Adrenal gland (tissue), 12 donors: ENCODE results near the gene MYH7. TPM values are rescaled to one million over a fixed set of nuclear protein-coding genes. Genes with fewer than 3 reads are reported as not detected.

Experiments used
- DNase-seq, 7 donors: peaks; one replicate each; pipeline ENCODE4 v3.0.0-alpha.2; 2019 to 2020
- H3K27ac ChIP-seq, 5 donors: fragments of 200-600 bp; sonication (generic) in 4 of 5; 1 replicate in 3 of 5; 2 replicates in 2 of 5; pipeline versions ENCODE4 v1.5.1 to v1.8.0; 2016 to 2020; ENCODE audit warnings: mild to moderate bottlenecking in 1 of 5
- H3K27me3 ChIP-seq: fragments of 200-600 bp; 2 replicates; pipeline ENCODE4 v1.8.0; 2021
- H3K36me3 ChIP-seq, 2 donors: fragments of 200-600 bp; replicated peaks in 1 of 2; 1 replicate in 1 of 2; 2 replicates in 1 of 2; pipeline versions ENCODE4 v1.5.1 to v1.8.0; 2018 to 2022
- H3K4me1 ChIP-seq, 2 donors: fragments of 200-600 bp; replicated peaks in 1 of 2; 1 replicate in 1 of 2; 2 replicates in 1 of 2; pipeline versions ENCODE4 v1.5.1 to v1.8.0; 2018 to 2021
- H3K4me3 ChIP-seq, 4 donors: fragments of 200-600 bp; sonication (generic) in 3 of 4; one replicate each; pipeline ENCODE4 v1.5.1; 2016 to 2018
- H3K9me3 ChIP-seq, 3 donors: fragments of 200-600 bp; sonication (generic) in 1 of 3; replicated peaks in 1 of 3; 1 replicate in 2 of 3; 2 replicates in 1 of 3; pipeline versions ENCODE4 v1.5.1 to v1.8.0; 2016 to 2021
- POLR2A ChIP-seq, 2 donors: fragments of 450-650 bp; IDR thresholded peaks; one replicate each; pipeline ENCODE4 v1.6.1; 2017; ENCODE audit warnings: antibody characterized with exemption in 2 of 2, mild to moderate bottlenecking in 2 of 2, moderate library complexity in 1 of 2
- WGBS, 4 donors: extraction: QIAGEN DNeasy Blood & Tissue Kit in 2 of 4; methylation state at CpG; one replicate each; pipeline versions ENCODE4 v1.1.5 to v1.1.7; 2013 to 2017; 5-methylcytosine and 5-hydroxymethylcytosine counted together
- intact Hi-C, 2 donors: fragments of 100-400 bp; cut with DNase I; formaldehyde crosslinking; loops; one replicate each; pipeline versions ENCODE4 v1.14.1 to v1.15.0; 2022 to 2023
- polyA plus RNA-seq, 3 donors: library from polyadenylated mRNA; stranded (reverse); fragments of 200-250 nt in 2 of 3; fragments of 350-450 nt in 1 of 3; fragmentation: Illumina TruSeq in 1 of 3; extraction: RNeasy Lipid Tissue Mini Kit (QIAGEN cat#74804) in 1 of 3; gene quantifications; one replicate each; pipeline ENCODE4 v1.2.3, GENCODE V29; 2013 to 2014
- total RNA-seq, 9 donors: library from RNA; depleted of rRNA in 4 of 9; stranded (reverse); fragments of >200 nt in 4 of 9; fragments of 120-200 nt in 1 of 9; fragmentation: NEBNext Ultra II Directional in 1 of 9; extraction: Animal tissue kit (Norgen Biotek cat#: 25700) in 1 of 9; gene quantifications; one replicate each; pipeline versions ENCODE4 v1.1.0 to v1.2.4, GENCODE V29; 2013 to 2023
- TF ChIP-seq, protein P1 (sequence below), 6 experiments: fragments of 450-650 bp in 4 of 6; fragments of 200-600 bp in 2 of 6; sonication (generic) in 1 of 6; IDR thresholded peaks; 1 replicate in 5 of 6; 2 replicates in 1 of 6; pipeline versions ENCODE4 v1.5.1 to v1.8.0; 2016 to 2021; ENCODE audit warnings: antibody characterized with exemption in 6 of 6, mild to moderate bottlenecking in 2 of 6, moderate library complexity in 1 of 6
- donor health status: healthy with polysubstance abuse.
- donor health status: Bipolar disorder and iron deficiency.
- donor health status: DM: yes; HTN: yes; CAD: no.
- donor health status: DM: no; HTN: no; CAD: no.
- donor health status: DM: no; HTN: no; CAD: no.
- donor health status: DM: yes; HTN: yes; CAD: no.

MYH7 gene
- total and polyA plus RNA-seq, 12 donors, result 0.06 to 7.1 (median 0.64) TPM; not detected in 4

DNA sequence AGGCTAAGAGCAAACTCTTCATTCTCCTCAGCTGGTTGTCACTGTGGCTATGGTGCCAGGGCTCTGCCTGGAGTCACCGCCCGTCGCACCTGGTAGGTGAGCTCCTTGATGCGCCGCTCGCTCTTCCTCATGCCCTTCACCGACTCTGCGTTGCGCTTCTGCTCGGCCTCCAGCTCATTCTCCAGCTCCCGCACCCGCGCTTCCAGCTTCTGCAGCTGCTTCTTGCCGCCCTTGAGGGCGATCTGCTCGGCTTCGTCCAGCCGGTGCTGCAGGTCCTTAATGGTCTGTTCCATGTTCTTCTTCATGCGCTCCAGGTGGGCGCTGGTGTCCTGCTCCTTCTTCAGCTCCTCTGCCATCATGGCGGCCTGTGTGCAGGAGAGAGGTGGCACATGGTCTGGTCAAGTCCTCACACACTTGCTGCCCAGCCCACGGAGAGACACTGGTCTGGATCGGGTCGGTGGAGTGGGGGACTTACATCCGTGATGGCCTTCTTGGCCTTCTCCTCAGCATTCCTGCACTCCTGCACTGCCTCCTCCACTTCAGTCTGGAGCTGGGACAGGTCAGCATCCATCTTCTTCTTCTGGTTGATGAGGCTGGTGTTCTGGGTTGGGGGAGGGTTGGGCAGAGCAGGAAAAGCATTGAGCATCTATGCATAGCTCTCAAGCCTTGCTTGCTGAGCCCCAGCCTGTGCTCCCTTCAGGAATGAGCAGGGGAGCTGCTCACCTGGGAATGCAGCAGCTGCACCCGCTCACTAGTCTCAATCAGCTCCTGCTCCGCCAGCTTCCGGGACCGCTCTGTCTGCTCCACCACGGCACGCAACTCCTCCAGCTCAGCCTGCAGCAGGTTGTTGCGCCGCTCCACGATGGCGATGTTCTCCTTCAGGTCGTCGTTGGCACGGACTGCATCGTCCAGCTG, 20.3 kb downstream of the MYH7 start:
- no peak for DNase-seq
- Histone ChIP-seq H3K27me3 (no peaks in the 10 kb centered on the region), H3K9me3 (no peaks in the 10 kb centered on the region), H3K4me3 (no peak overlapping the region), H3K27ac (no peak overlapping the region), H3K4me1 (no peaks in the 10 kb centered on the region), H3K36me3 (no peaks in the 10 kb centered on the region)
- intact Hi-C loops, result no loop called here
- no peak for TF ChIP-seq POLR2A (IDR thresholded peaks at IDR 0.05)
- TF ChIP-seq, protein P1, sequence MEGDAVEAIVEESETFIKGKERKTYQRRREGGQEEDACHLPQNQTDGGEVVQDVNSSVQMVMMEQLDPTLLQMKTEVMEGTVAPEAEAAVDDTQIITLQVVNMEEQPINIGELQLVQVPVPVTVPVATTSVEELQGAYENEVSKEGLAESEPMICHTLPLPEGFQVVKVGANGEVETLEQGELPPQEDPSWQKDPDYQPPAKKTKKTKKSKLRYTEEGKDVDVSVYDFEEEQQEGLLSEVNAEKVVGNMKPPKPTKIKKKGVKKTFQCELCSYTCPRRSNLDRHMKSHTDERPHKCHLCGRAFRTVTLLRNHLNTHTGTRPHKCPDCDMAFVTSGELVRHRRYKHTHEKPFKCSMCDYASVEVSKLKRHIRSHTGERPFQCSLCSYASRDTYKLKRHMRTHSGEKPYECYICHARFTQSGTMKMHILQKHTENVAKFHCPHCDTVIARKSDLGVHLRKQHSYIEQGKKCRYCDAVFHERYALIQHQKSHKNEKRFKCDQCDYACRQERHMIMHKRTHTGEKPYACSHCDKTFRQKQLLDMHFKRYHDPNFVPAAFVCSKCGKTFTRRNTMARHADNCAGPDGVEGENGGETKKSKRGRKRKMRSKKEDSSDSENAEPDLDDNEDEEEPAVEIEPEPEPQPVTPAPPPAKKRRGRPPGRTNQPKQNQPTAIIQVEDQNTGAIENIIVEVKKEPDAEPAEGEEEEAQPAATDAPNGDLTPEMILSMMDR (IDR thresholded peaks at IDR 0.05), result no peak
- 89 to 95% (median 93%) methylated on average over 27 to 39 of the region's 39 CpGs for WGBS, 4 donors

DNA sequence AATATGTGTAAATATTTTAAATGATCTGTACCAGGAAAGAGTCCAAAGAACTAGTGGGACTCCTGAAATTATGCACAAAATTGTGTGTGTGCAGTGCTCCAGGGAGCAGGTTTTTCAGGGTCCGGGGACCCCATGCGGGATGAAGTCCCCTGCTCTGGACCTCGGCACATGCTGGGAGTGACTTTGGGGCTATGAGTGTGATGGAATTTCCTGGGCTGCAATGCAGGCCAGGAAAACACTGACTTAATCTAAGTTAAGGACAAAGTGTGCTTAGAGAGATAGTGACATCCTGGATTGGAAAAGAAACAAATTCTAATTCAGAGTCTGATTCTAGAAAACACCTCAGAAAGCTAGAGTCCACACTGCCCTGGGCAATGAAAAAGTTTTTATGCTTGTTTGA, 21.2 kb downstream of the MYH7 start:
- H3K36me3 ChIP-seq, result no peaks in the 10 kb centered on the region

DNA sequence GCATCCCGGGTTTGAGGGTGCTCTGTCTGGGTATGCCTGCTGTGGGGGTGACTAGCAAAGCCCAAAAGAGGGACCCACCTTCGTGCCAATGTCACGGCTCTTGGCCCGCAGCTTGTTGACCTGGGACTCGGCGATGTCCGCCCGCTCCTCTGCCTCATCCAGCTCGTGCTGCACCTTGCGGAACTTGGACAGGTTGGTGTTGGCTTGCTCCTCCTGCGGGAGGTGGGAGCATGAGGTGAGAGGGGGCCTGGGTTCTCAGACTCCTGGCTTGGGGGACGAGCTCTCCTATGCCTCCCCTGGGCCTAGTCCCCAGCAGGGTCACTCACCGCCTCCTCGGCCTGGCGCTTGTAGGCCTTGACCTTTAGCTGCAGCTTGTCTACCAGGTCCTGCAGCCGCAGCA, 21.8 kb downstream of the MYH7 start:
- 77 to 95% (median 79%) methylated on average over 11 to 16 of the region's 16 CpGs for WGBS, 4 donors
- no peaks in the 10 kb centered on the region for H3K9me3 ChIP-seq
- DNase-seq, result no peak
- TF ChIP-seq, protein P1 (IDR thresholded peaks at IDR 0.05), result no peak
- TF ChIP-seq POLR2A (IDR thresholded peaks at IDR 0.05), result no peak
- no peak overlapping the region for H3K4me3 ChIP-seq
- no peak overlapping the region for H3K27ac ChIP-seq
- intact Hi-C loops, result no loop called here
- no peaks in the 10 kb centered on the region for H3K36me3 ChIP-seq
- H3K27me3 ChIP-seq, result no peaks in the 10 kb centered on the region
- no peaks in the 10 kb centered on the region for H3K4me1 ChIP-seq

More for the DNA sequence above, 21.2 kb downstream of the MYH7 start:
- Histone ChIP-seq H3K27me3 (no peaks in the 10 kb centered on the region), H3K9me3 (no peaks in the 10 kb centered on the region), H3K4me1 (no peaks in the 10 kb centered on the region), H3K4me3 (no peak overlapping the region), H3K27ac (no peak overlapping the region)
- TF ChIP-seq POLR2A (IDR thresholded peaks at IDR 0.05), result no peak
- TF ChIP-seq, protein P1 (IDR thresholded peaks at IDR 0.05), result no peak
- intact Hi-C loops, result no loop called here
- WGBS, 4 donors, result 56 to 79% (median 63%) methylated on average over 3 of the region's 3 CpGs
- DNase-seq, result no peak

DNA sequence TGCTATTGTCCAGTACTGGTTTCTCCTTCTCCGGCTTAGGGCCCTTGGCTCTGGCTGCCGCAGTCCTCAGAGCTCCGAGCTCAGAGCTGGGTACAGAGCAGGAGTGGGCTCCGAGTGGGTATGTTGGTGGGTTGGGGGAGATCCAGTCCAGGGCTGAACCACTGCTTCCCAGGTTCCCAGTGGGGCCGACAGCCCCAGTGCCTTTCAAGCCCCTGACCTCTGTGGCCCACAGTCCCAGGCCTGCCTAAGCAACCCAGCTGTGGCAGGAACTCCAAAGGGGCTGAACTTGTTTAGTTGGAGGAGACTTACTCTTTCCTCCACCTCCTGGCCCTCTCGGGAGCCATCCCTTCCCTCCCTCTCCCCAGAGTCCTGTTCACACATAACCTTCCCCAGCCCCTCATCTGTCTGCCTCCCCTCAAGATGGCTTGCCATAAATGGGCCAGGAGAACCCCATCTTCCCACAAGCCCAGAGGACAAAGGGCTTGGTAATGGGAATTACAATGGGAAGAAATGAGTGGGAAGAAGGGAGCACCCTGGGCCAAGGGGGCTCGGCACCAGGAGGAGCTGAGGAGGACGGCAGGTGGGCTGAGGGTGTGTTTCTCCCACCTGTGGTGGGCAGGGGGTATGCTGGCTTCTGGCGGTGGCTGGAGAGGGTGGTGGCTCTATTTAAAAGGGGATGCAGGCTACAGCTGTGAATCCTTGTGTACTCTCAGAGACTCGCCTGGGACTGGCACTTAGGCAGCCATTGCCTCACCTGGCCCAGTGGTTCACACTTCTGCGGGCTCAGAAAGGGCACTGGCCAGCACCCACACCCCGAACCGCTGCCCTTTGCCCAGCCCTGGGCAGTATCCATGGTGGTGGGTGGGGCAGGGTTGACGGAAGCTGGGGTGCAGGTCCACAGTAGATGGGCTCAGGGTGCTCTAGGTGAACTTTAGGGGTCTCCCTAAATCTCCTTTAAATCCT, 23.6 kb downstream of the MYH7 start:
- Histone ChIP-seq H3K4me3 (no peak overlapping the region), H3K27ac (no peak overlapping the region), H3K36me3 (no peaks in the 10 kb centered on the region), H3K27me3 (no peaks in the 10 kb centered on the region), H3K4me1 (no peaks in the 10 kb centered on the region), H3K9me3 (no peaks in the 10 kb centered on the region)
- intact Hi-C loops, result no loop called here
- no peak for TF ChIP-seq POLR2A (IDR thresholded peaks at IDR 0.05)
- TF ChIP-seq, protein P1 (IDR thresholded peaks at IDR 0.05), result no peak
- 79 to 89% (median 82%) methylated on average over 10 to 14 of the region's 14 CpGs for WGBS, 4 donors
- no peak for DNase-seq
